Ramos (cell line): ENCODE data around the gene SIAE.
"Not testable (repeated sequence)": the region's sequence is repeated elsewhere in the genome, so short reads cannot be mapped to it uniquely, and the experiment has no call there.

Source experiments
- in situ Hi-C: fragments of 300-500 bp; cut with MboI; formaldehyde crosslinking; loops from one replicate; pipeline ENCODE4 v1.14.3; 2022; ENCODE audit warnings: low sequenced_read_pairs; ENCODE audit not compliant: unreplicated experiment

The SIAE gene

DNA sequence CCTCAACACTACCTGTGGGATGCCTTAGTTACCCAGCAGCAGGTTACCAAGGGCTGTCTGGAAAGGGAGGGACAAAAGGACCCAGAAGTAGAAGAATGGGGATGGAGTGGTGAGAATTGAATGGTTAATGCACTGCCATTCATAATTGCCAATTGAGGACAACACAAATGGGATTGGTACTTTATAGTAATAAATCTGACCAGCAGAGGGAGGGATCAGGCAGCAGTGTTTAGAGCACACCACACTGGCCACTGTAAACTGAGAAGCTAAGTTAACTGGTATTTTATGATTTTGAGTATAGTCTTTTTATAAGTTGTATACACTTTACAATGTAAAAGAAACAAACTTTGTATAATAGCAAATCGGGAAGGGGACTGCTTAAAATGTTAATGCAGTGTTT, 40.2 kb downstream of the SIAE start:
- in situ Hi-C loops, result no loop called here

DNA sequence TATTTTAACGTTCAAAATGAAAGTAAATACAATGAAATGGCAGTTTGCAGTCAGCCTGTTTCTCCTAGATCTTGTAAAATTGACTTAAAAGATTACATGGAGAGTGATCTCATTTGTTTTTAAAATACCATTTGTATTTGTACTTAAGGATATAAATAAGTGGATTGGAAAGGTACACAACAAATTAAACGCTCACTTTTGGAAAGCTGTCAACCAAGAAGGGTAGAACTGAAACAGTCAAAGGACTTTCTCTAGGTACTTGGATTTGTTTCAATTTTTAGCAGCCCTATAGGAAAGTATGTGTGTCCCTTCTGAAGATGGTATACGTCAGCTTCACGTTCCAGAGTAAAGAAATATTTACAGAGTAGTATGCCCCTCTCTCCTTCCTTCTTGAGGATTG, 43.6 kb downstream of the SIAE start:
- in situ Hi-C loops, result no loop called here

DNA sequence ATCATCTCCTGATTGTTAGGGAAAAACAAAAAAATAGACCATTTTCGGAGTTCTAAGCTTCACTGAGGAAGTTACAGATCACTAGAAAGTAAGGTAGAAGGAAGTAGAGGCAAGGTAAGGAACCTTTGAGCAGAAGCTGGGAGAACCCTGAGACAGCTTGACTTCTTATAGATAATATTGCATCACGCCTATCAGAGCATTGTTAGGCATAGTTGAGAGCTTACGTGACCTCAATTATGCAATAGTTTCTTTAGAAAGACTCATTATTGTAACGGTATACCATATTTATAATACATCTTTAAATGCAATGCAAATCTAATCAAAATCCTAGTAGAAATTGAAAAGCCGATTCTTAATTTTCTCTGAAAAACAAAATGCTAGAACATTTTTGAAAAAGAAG, 46.0 kb downstream of the SIAE start:
- in situ Hi-C loops, result no loop called here

- in situ Hi-C loops, result no loop called here
Measured at GRCh38 chr11:124625504-124626168, 47.9 kb downstream of the SIAE start.

DNA sequence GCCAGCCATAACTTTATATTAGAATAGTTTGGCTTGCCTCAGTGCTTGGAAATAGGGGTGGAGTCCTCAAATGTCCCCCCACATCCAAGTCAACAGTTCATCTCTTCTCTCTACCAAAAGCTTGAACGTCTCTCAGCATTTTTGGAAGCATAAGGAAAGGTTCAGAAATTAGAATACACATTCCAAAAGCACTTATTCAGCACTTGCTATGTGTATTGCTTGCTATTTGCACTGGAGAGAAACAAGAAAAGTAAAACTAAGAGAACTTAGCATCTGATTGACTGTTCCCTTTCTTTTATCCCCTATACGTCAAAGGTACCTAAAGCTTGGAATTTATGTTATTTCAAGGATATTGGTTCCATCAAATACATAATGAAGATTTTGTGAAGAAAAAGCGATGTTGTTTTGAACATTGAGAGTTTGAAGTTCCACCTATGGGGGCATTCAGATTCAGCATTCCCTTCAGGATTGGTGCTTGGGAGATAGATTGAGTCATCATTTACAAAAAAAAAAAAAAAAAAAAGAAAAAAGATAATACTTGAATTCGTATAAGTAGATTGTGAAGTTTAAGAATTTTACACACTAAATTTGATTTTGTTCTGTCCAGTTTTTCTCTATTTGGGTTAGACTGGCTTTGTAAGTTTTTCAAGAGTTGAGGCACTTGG, 49.5 kb downstream of the SIAE start:
- in situ Hi-C loops, result no loop called here

- in situ Hi-C loops, result no loop called here
Measured at GRCh38 chr11:124622531-124623451, 50.7 kb downstream of the SIAE start, which contains the start of gene TBRG1. Gene TBRG1 (plus strand): TSS chr11:124622864. CDS start chr11:124623084, 220 bp downstream.

DNA sequence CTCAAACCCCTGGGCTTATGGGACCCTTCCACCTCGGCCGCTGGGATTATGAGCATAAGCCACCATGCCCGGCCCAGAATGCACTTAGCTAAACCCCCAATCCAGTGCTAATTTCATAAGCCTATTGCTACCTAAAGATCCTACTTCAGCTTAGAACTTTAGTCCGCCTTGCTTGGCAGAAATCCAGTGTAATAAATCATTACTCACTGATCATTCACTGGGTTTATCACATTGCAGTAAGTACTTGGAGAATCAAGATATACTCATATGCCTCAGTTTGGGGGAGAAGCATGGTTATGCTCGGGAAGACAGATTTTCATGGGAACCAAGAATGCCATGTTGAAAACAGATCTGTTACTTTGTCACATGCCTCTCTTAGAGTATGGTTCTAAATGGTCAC, 54.7 kb downstream of the SIAE start:
- in situ Hi-C loops, result no loop called here

DNA sequence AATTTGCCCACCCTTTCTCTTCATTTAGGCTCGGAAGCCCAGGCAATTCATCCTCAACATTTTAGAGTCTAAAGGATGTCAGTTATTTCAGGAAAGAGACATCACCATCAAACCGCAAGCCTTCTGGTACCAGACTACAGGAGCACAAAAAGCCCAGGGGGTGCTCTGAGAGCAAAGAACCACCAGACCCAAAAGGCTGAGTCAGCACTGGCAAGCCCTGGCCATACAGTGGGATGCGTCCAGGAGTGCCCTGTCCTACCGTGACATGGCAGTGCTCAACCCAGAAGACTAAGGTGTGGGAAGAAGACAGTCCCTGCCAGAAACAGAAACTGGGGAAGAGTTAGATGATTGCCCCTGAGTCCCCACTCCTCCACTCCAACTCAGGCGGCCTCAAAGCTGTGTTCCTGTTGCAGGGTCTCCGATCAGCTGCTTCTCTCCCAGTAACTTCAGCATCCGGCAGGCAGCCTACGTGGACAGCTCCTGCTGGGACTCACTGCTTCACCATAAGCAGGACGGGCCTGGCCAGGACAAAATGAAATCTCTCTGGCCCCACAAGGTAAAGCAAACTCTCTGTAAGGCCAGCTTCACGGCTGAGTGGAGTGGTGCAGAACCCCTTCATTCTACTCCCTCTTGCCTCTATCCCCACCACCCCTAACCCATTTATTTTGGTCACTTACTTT, 60.8 kb downstream of the SIAE start:
- in situ Hi-C loops, result no loop called here

- in situ Hi-C loops, result no loop called here
Measured at GRCh38 chr11:124612045-124612444, 61.5 kb downstream of the SIAE start.

GRCh38 chr11:124611064-124611463, 62.5 kb downstream of the SIAE start, which contains the start of gene PANX3:
Gene PANX3 (plus strand): TSS chr11:124611428. CDS start chr11:124611557, 129 bp downstream.
- in situ Hi-C loops, result no loop called here

- in situ Hi-C loops, result no loop called here
Measured at GRCh38 chr11:124610295-124610694, 63.2 kb downstream of the SIAE start.

DNA sequence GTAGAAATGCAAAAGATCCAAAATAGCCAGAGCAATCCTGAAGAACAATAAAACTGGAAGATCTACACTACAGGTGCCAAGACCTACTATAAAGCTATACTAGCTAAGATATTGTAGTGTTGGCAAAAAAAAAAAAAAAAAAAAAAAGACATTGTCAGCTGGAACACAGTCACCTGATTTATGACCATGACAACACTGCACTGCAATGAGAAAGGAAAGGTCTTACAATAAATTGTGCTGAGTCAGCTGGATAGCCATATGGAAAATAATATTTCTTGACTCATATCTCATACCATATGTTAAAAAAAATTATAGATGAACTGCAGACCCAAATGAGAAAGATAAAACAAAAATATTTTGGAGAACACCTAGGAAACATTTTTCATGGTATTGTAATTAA, 65.4 kb downstream of the SIAE start:
- in situ Hi-C loops, result no loop called here

DNA sequence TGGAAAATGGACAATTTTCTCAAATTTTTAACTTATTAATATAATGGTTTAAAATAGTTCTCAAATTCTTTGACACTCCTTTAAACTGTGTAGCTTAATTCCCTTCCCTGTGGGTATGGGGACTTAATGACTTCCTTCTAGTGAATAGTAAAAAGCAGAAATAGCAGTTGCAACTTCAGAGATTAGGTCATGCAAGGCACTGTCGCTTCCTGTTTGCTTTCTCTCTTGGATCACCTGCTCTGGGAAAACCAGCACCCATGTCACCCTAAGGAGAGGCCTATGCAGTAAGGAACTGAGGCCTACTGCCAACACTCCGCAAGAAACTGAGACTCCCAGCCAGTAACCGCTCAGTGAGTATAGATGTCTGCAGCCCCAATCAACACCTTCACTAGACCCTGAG, 67.8 kb downstream of the SIAE start:
- in situ Hi-C loops, result no loop called here

- in situ Hi-C loops, result not testable (repeated sequence)
Measured at GRCh38 chr11:124602723-124603122, 70.8 kb downstream of the SIAE start.

DNA sequence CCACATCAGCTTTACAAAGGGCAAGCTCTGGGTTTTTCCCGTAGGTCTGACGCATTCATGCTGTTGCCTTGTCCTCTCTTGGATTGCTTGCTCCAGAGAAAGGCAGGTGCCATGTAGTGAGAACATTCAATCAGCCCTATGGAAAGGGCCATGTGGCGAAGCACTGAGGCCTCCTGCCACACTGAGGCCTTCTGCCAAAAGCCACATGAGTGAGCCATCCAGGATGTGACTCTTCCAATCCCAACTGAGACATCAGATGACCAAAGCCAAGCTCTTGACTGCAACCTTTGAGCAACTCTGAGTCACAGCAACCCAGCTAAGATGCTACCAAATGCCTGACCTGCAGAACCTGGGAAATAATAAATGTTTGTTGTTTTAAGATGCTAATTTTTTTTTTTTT, 71.3 kb downstream of the SIAE start:
- in situ Hi-C loops, result no loop called here

DNA sequence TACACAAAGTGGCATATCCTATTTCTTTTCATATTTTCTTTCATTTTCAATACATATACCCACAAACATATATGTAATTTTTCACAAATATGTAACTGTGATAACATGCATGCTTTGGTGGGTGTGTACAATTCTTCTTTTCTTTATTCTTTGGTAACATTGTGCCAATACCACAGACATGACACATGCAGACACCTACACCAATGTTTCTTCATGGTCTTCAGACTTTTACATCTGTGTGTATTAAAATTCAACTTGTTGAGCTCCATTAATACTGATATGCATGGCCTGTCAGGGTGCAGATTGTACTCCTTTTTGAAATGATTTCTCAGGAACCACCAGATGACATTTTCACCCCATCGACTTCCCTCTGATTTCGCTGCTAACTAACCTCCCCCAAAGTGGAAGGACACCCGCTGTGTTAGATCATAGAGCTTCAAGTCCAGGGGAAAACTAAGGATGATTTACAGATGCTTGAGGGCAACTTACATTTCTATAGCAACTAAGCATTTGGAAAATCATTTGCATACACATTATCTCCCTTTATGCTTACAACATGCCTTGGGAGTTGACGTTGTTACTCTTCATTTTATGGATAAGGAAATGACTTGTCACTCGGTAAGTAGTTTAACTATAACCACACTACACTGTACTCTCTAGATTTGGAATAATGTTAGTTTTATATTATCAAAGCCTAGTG, 72.8 kb downstream of the SIAE start:
- in situ Hi-C loops, result no loop called here

DNA sequence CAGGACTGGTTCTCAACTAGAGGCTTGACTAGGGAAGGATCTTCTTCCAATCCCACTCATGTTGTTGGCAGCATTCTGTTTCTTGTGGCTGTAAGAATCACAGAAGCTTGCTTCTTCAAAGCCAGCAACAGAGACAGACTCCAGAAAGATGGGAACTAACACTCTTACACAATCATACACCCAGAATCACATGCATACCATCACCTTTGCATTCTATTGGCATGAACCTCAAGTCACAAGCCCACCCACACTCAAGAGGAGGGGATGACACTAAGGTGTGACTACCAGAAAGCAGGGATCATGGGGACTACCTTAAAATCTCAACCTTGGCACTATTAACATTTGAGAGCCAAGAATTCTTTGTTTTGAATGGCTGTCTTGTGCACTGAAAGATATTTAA, 75.9 kb downstream of the SIAE start:
- in situ Hi-C loops, result loop anchor here (25.0 kb wide), 1 partner anchor 535 kb away; no protein-coding TSS in a partner anchor

GRCh38 chr11:124595302-124595701, 78.2 kb downstream of the SIAE start:
- in situ Hi-C loops, result loop anchor here (25.0 kb wide), 1 partner anchor 533 kb away; no protein-coding TSS in a partner anchor

GRCh38 chr11:124592627-124593026, 80.9 kb downstream of the SIAE start:
- in situ Hi-C loops, result loop anchor here (25.0 kb wide), 1 partner anchor 530 kb away; no protein-coding TSS in a partner anchor
